ENCODE measurements around the gene DOK5. TPM values are rescaled to one million over a fixed set of nuclear protein-coding genes. Genes with fewer than 3 reads are reported as not detected.
"Not testable (repeated sequence)": the region's sequence is repeated elsewhere in the genome, so short reads cannot be mapped to it uniquely, and the experiment has no call there.

The DOK5 gene
- total and polyA plus RNA-seq, 12 donors = 0.29 to 2.0 (median 1.2) TPM; not detected in 1

DNA sequence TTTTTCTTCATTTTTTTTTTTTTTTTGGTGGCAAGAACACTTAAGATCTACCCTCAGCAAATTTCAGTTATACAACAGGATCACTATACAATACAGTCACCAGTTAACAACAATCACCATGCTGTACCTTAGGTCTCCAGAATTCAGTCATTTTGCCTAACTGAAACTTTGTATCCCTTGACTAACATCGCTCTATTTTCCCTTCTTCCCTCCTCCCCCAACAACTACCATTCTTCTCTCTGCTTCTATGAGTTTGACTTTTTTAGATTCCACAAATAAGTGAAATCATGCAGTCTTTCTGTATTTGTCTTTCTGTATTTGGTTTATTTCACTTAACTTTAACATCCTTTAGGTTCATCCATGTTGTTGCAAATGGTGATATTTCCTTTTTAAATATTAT is 42.4 kb upstream of the DOK5 start:
- WGBS, 4 donors = 91 to 96% (median 94%) methylated on average over 1 of the region's 1 CpG
- no peak for DNase-seq
- no peaks in the 10 kb centered on the region for H3K27me3 ChIP-seq
- H3K9me3 ChIP-seq (replicated peaks in 1 of 3) = no peaks in the 10 kb centered on the region
- H3K4me1 ChIP-seq (replicated peaks in 1 of 2) = no peaks in the 10 kb centered on the region
- H3K27ac ChIP-seq = no peak overlapping the region
- intact Hi-C loops (cut with DNase I) = no loop called here
- H3K4me3 ChIP-seq = no peak overlapping the region
- no peaks in the 10 kb centered on the region for H3K36me3 ChIP-seq (replicated peaks in 1 of 2)
- TF ChIP-seq CTCF (IDR thresholded peaks at IDR 0.05) (no peak), POLR2A (IDR thresholded peaks at IDR 0.05) (no peak)

- no peaks in the 10 kb centered on the region for H3K4me1 ChIP-seq (replicated peaks in 1 of 2)
- no peak overlapping the region for H3K4me3 ChIP-seq
- no peaks in the 10 kb centered on the region for H3K9me3 ChIP-seq (replicated peaks in 1 of 3)
- H3K27me3 ChIP-seq = no peaks in the 10 kb centered on the region
- H3K27ac ChIP-seq = no peak overlapping the region
- DNase-seq = no peak
- no peaks in the 10 kb centered on the region for H3K36me3 ChIP-seq (replicated peaks in 1 of 2)
- intact Hi-C loops (cut with DNase I) = no loop called here
- WGBS, 4 donors = 85 to 87% (median 85%) methylated on average over 9 of the region's 9 CpGs
- no peak for TF ChIP-seq POLR2A (IDR thresholded peaks at IDR 0.05)
- TF ChIP-seq CTCF (IDR thresholded peaks at IDR 0.05) = no peak
These were observed 41.8 kb upstream of the DOK5 start for GRCh38 chr20:54433636-54434035.

- intact Hi-C loops (cut with DNase I) = no loop called here
- WGBS, 4 donors = 85 to 90% (median 85%) methylated on average over 7 of the region's 7 CpGs
- DNase-seq = no peak
- Histone ChIP-seq H3K27me3 (no peaks in the 10 kb centered on the region), H3K4me1 (replicated peaks in 1 of 2) (no peaks in the 10 kb centered on the region), H3K27ac (no peak overlapping the region), H3K4me3 (no peak overlapping the region), H3K9me3 (replicated peaks in 1 of 3) (no peaks in the 10 kb centered on the region), H3K36me3 (replicated peaks in 1 of 2) (no peaks in the 10 kb centered on the region)
- TF ChIP-seq POLR2A (IDR thresholded peaks at IDR 0.05) = no peak
- TF ChIP-seq CTCF (IDR thresholded peaks at IDR 0.05) = no peak
These were observed 41.2 kb upstream of the DOK5 start for GRCh38 chr20:54434196-54434595.

DNA sequence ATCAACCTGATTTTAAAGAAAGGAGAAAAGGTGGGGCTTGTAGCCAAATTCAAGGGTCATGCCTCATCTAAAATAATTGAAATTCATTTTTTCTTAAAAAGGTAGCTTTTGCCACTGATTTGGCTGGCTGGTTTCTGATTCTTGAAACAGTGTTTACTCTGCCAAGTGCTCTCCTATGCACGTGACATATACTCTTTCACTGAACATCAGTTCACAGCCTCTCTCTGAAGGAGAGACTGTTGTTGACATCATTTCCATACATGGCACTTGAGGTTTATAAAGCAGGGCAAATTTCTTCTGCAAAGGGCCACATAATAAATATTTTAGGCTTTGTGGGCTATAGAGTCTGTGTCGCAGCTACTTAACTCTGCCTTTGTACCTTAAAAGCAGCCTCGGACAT is 40.4 kb upstream of the DOK5 start:
- Histone ChIP-seq H3K27me3 (no peaks in the 10 kb centered on the region), H3K36me3 (replicated peaks in 1 of 2) (no peaks in the 10 kb centered on the region), H3K4me3 (no peak overlapping the region), H3K4me1 (replicated peaks in 1 of 2) (no peaks in the 10 kb centered on the region), H3K9me3 (replicated peaks in 1 of 3) (no peaks in the 10 kb centered on the region), H3K27ac (no peak overlapping the region)
- DNase-seq = no peak
- intact Hi-C loops (cut with DNase I) = no loop called here
- TF ChIP-seq POLR2A (IDR thresholded peaks at IDR 0.05) (no peak), CTCF (IDR thresholded peaks at IDR 0.05) (no peak)
- 81 to 91% (median 84%) methylated on average over 3 of the region's 3 CpGs for WGBS, 4 donors

DNA sequence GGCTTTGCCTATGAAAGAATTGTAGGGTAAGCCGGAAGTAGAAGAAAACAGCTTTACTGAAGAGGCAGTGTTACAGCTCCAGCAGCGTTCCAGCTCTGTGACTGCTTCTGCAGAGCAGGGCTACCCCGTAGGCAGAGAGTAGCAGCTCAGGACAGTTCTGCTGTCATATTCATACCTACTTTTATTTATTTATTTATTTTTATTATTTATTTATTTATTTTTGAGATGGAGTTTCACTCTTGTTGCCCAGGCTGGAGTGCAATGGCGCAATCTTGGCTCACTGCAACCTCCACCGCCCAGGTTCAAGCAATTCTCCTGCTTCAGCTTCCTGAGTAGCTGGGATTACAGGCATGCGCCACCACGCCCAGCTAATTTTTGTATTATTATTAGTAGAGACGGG is 39.0 kb upstream of the DOK5 start:
- 84 to 92% (median 90%) methylated on average over 8 of the region's 8 CpGs for WGBS, 4 donors

More for the DNA sequence above, 39.0 kb upstream of the DOK5 start:
- H3K4me3 ChIP-seq; intact Hi-C loops (cut with DNase I); DNase-seq; H3K9me3 ChIP-seq (replicated peaks in 1 of 3); H3K27ac ChIP-seq; H3K27me3 ChIP-seq; H3K4me1 ChIP-seq (replicated peaks in 1 of 2); H3K36me3 ChIP-seq (replicated peaks in 1 of 2): not testable (repeated sequence)

All from adrenal gland (tissue), 12 donors.